Measurements from ENCODE around the gene TOGARAM2. TPM values are rescaled to one million over a fixed set of nuclear protein-coding genes. Genes with fewer than 3 reads are reported as not detected.
"Not testable (repeated sequence)": the region's sequence is repeated elsewhere in the genome, so short reads cannot be mapped to it uniquely, and the experiment has no call there.

The TOGARAM2 gene
- total and polyA plus RNA-seq, 8 donors: 0.03 to 9.1 (median 0.74) TPM

- intact Hi-C loops (cut with DNase I): no loop called here
- H3K4me3 ChIP-seq: no peak overlapping the region
- H3K9me3 ChIP-seq: no peaks in the 10 kb centered on the region
- H3K27ac ChIP-seq: no peak overlapping the region
- TF ChIP-seq, protein P1, sequence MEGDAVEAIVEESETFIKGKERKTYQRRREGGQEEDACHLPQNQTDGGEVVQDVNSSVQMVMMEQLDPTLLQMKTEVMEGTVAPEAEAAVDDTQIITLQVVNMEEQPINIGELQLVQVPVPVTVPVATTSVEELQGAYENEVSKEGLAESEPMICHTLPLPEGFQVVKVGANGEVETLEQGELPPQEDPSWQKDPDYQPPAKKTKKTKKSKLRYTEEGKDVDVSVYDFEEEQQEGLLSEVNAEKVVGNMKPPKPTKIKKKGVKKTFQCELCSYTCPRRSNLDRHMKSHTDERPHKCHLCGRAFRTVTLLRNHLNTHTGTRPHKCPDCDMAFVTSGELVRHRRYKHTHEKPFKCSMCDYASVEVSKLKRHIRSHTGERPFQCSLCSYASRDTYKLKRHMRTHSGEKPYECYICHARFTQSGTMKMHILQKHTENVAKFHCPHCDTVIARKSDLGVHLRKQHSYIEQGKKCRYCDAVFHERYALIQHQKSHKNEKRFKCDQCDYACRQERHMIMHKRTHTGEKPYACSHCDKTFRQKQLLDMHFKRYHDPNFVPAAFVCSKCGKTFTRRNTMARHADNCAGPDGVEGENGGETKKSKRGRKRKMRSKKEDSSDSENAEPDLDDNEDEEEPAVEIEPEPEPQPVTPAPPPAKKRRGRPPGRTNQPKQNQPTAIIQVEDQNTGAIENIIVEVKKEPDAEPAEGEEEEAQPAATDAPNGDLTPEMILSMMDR (IDR thresholded peaks at IDR 0.05): no peak
- H3K27me3 ChIP-seq: no peaks in the 10 kb centered on the region
- H3K36me3 ChIP-seq: no peaks in the 10 kb centered on the region
- no peaks in the 10 kb centered on the region for H3K4me1 ChIP-seq
- peak in 1 of 4 donors; percentile 34 for ATAC-seq
- 77 to 80% methylated on average over 12 of the region's 12 CpGs for WGBS, 2 donors
- FAIRE-seq: no peak
- no peak for DNase-seq
Measured at GRCh38 chr2:29080886-29081743, 100.0 kb downstream of the TOGARAM2 start.

DNA sequence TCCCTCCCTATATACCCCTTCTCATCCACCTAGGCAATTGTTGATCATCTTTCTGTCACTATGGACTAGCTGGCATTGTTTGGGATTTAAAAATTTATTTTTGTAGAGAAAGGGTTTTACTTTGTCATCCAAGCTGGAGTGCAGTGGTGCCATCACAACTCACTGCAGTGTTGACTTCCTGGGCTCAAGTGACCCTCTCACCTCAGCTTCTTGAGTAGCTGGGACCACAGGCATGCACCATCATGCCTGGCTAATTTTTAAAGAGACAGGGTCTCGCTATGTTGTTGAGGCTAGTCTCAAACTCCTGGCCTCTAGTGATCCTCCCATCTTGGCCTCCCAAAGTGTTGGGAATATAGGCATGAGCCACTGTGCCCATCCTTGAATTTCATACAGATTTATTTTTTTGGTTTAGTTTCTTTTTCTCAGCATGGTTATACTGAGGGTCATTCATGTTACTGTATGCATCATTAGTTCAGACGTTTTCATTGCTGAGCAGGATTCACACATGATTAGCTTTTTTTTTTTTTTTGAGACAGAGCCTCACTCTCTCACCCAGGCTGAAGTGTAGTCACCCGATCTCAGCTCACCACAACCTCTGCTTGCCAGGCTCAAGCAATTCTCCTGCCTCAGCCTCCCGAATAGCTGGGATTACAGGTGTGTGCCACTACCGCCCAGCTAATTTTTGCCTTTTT, 101.9 kb downstream of the TOGARAM2 start:
- Histone ChIP-seq H3K9me3 (no peaks in the 10 kb centered on the region), H3K4me1 (no peaks in the 10 kb centered on the region), H3K27ac (no peak overlapping the region), H3K36me3 (no peaks in the 10 kb centered on the region), H3K4me3 (no peak overlapping the region), H3K27me3 (no peaks in the 10 kb centered on the region)
- FAIRE-seq (no peak), DNase-seq (no peak), ATAC-seq (no peak)
- intact Hi-C loops (cut with DNase I): no loop called here
- TF ChIP-seq, protein P1 (IDR thresholded peaks at IDR 0.05): no peak
- 74 to 79% methylated on average over 5 of the region's 5 CpGs for WGBS, 2 donors

GRCh38 chr2:29084554-29084953, 103.5 kb downstream of the TOGARAM2 start:
- ATAC-seq: no peak
- Histone ChIP-seq H3K36me3 (no peaks in the 10 kb centered on the region), H3K27me3 (no peaks in the 10 kb centered on the region), H3K4me3 (no peak overlapping the region), H3K27ac (no peak overlapping the region), H3K4me1 (no peaks in the 10 kb centered on the region), H3K9me3 (no peaks in the 10 kb centered on the region)
- DNase-seq: no peak
- TF ChIP-seq, protein P1 (IDR thresholded peaks at IDR 0.05): no peak
- intact Hi-C loops (cut with DNase I): no loop called here
- WGBS, 2 donors: 97 to 98% methylated on average over 1 of the region's 1 CpG
- FAIRE-seq: no peak

DNA sequence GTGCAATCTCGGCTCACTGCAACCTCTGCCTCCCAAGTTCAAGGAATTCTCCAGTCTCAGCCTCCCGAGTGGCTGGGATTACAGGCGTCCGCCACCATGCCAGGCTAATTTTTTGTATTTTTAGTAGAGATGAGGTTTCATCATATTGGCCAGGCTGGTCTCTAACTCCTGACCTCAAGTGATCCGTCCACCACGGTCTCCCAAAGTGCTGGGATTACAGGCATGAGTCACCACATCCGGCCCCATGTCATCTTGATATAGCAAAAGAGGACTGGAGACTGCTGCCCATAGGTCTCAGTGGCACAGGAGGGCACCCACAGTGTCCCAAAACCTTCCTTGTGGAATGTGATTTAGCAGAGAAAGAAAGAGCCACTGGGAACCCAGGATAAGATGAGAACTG, 109.2 kb downstream of the TOGARAM2 start:
- ATAC-seq; FAIRE-seq; H3K9me3 ChIP-seq; H3K36me3 ChIP-seq; H3K4me3 ChIP-seq; intact Hi-C loops (cut with DNase I); H3K27me3 ChIP-seq; DNase-seq; H3K4me1 ChIP-seq; H3K27ac ChIP-seq: not testable (repeated sequence)
- 78 to 83% methylated on average over 7 of the region's 7 CpGs for WGBS, 2 donors

DNA sequence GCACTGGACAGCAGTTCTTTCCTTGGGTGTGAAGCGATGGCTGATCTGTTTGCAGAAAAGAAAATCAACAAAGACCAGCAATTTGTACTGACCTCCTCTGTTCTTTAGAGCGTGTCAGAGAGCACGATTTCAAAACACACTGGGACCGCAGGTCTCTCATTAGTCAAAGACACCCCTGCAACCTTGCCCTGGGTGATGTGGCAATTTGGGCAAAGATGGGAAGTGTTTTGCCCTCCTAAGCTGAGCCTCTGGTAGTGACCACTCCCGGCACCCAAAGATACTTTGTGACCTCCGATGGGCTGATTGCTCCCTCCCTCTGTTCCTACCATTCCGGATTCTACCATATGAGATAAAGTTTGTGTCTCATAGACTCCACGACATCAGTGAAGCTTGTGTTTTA, 115.9 kb downstream of the TOGARAM2 start:
- no peak for DNase-seq
- TF ChIP-seq, protein P1 (IDR thresholded peaks at IDR 0.05): no peak
- 83 to 88% methylated on average over 8 of the region's 8 CpGs for WGBS, 2 donors
- no peak for FAIRE-seq
- no peak for ATAC-seq
- H3K27me3 ChIP-seq: no peaks in the 10 kb centered on the region
- no peaks in the 10 kb centered on the region for H3K36me3 ChIP-seq
- no peak overlapping the region for H3K4me3 ChIP-seq
- H3K4me1 ChIP-seq: no peaks in the 10 kb centered on the region
- no peak overlapping the region for H3K27ac ChIP-seq
- no peaks in the 10 kb centered on the region for H3K9me3 ChIP-seq
- intact Hi-C loops (cut with DNase I): no loop called here
